Thyroid gland (tissue), 4 donors: ENCODE results near the gene CDH22. TPM values are rescaled to one million over a fixed set of nuclear protein-coding genes. Genes with fewer than 3 reads are reported as not detected.
A peak's percentile ranks its signal among the peaks of the same experiment; 100 is the strongest.

Source experiments
- DNase-seq, 2 donors: peaks; one replicate each; pipeline ENCODE4 v3.0.0-alpha.2; 2019
- H3K27ac ChIP-seq, 3 donors: fragments of 200-600 bp; sonication (generic); 1 replicate in 2 of 3; 2 replicates in 1 of 3; pipeline ENCODE4 v1.5.1; 2016 to 2019; ENCODE audit warnings: mild to moderate bottlenecking in 1 of 3, moderate library complexity in 1 of 3
- H3K27me3 ChIP-seq: fragments of 200-600 bp; sonication (generic); one replicate; pipeline ENCODE4 v1.5.1; 2019
- H3K36me3 ChIP-seq, 2 donors: fragments of 200-600 bp; sonication (generic); one replicate each; pipeline ENCODE4 v1.5.1; 2016 to 2019
- H3K4me1 ChIP-seq, 2 donors: fragments of 200-600 bp; sonication (generic); one replicate each; pipeline ENCODE4 v1.5.1; 2017 to 2019
- H3K4me3 ChIP-seq, 3 donors: fragments of 200-600 bp; sonication (generic); replicated peaks in 1 of 3; 1 replicate in 2 of 3; 2 replicates in 1 of 3; pipeline ENCODE4 v1.5.1; 2016; ENCODE audit warnings: mild to moderate bottlenecking in 1 of 3
- H3K9me3 ChIP-seq: fragments of 200-600 bp; sonication (generic); one replicate; pipeline ENCODE4 v1.5.1; 2017
- POLR2A ChIP-seq, 2 donors: fragments of 450-650 bp; IDR thresholded peaks; one replicate each; pipeline ENCODE4 v1.6.1; 2017; ENCODE audit warnings: antibody characterized with exemption in 2 of 2, mild to moderate bottlenecking in 2 of 2, moderate library complexity in 1 of 2
- WGBS, 2 donors: methylation state at CpG; one replicate each; pipeline ENCODE4 v1.1.5; 2017; 5-methylcytosine and 5-hydroxymethylcytosine counted together
- intact Hi-C: fragments of 100-400 bp; cut with DNase I; formaldehyde crosslinking; loops from one replicate; pipeline ENCODE4 v1.15.1; 2023
- total RNA-seq, 4 donors: library from RNA; depleted of rRNA; stranded (reverse); fragments of >200 nt; gene quantifications; one replicate each; pipeline ENCODE4 v1.2.3, GENCODE V29; 2016
- TF ChIP-seq, protein P1 (sequence below), 6 experiments: fragments of 200-600 bp in 3 of 6; fragments of 450-650 bp in 3 of 6; sonication (generic) in 3 of 6; IDR thresholded peaks; one replicate each; pipeline ENCODE4 v1.5.1; 2016 to 2019; ENCODE audit warnings: antibody characterized with exemption in 6 of 6, mild to moderate bottlenecking in 2 of 6, inconsistent platforms in 1 of 6, moderate library complexity in 1 of 6

The CDH22 gene
- total RNA-seq, 4 donors from 2014 or later: 0.38 to 3.0 (median 1.2) TPM

DNA sequence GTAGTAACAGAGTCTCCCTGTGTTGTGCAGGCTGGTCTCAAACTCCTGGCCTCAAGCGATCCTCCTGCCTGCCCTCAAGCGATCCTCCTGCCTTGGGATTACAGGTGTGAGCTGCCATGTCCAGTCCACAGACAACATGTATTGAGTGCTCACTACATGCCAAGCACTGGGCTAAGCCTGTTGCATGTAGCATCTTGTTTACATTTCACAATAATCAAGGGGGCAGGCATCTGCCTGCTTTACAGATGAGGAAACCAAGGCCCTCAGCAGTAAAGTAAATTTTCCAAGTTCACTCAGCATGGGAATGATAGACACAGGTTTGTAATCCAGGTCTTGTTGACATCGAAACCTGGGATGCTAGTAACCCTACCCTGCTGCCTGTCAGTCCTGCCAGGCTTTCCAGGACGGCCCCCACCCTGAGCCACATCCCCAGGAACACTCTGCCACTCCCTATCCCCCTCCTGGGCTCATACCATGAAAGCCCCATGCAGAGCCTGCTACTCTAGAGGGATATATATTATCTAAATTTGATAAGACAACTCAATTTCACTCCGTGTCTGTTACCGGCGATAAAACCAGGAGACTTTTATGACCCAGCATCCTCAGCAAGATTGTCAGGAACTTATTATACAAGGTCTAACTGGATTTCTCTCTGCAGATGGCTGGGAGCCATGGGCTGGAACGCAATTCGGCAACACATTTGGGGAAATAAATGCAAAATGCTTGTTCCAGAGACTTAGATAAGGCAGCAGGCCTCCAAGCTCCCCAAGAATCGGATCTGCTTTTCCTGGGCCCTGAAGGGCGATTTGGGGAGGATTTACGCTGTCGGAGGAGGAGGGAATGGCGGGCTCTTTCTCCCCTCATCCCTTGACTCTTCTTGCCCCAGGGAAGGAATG lies 159.7 kb downstream of the CDH22 start:
- no peaks in the 10 kb centered on the region for H3K36me3 ChIP-seq
- H3K27me3 ChIP-seq: no peaks in the 10 kb centered on the region
- 72 to 74% methylated on average over 14 of the region's 14 CpGs for WGBS, 2 donors
- no peaks in the 10 kb centered on the region for H3K9me3 ChIP-seq
- H3K27ac ChIP-seq: no peak overlapping the region
- no peak for TF ChIP-seq POLR2A (IDR thresholded peaks at IDR 0.05)
- TF ChIP-seq, protein P1, sequence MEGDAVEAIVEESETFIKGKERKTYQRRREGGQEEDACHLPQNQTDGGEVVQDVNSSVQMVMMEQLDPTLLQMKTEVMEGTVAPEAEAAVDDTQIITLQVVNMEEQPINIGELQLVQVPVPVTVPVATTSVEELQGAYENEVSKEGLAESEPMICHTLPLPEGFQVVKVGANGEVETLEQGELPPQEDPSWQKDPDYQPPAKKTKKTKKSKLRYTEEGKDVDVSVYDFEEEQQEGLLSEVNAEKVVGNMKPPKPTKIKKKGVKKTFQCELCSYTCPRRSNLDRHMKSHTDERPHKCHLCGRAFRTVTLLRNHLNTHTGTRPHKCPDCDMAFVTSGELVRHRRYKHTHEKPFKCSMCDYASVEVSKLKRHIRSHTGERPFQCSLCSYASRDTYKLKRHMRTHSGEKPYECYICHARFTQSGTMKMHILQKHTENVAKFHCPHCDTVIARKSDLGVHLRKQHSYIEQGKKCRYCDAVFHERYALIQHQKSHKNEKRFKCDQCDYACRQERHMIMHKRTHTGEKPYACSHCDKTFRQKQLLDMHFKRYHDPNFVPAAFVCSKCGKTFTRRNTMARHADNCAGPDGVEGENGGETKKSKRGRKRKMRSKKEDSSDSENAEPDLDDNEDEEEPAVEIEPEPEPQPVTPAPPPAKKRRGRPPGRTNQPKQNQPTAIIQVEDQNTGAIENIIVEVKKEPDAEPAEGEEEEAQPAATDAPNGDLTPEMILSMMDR (IDR thresholded peaks at IDR 0.05): no peak
- H3K4me1 ChIP-seq: peaks cover 0 to 5% of the 10 kb centered on the region in 2 donors
- H3K4me3 ChIP-seq: no peak overlapping the region
- intact Hi-C loops: no loop called here
- DNase-seq: no peak

DNA sequence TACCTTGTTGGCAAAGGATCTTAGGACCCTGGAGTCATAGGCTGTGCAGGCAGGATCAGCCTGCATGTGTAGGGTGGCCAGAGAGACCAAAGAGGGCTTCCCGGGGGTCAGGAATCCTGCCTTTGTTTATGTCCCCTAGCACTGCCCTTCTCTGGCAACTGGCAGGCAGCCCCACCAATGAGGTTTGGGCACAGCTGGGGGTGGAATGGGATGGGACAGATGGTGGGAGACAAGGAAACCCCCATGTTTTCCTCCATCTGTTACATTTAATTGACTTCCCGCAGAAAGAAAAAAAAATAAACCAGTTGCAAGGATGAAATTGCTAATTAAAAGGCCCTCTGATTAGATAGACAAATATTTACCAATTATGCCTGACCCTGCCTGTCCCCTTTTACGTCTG lies 162.6 kb downstream of the CDH22 start:
- H3K27me3 ChIP-seq: no peaks in the 10 kb centered on the region
- H3K4me1 ChIP-seq: peaks cover 0 to 5% of the 10 kb centered on the region in 2 donors
- intact Hi-C loops: no loop called here
- H3K36me3 ChIP-seq: no peaks in the 10 kb centered on the region
- no peaks in the 10 kb centered on the region for H3K9me3 ChIP-seq
- H3K4me3 ChIP-seq: no peak overlapping the region
- no peak overlapping the region for H3K27ac ChIP-seq
- DNase-seq: no peak
- 51 to 58% methylated on average over 3 of the region's 3 CpGs for WGBS, 2 donors
- no peak for TF ChIP-seq POLR2A (IDR thresholded peaks at IDR 0.05)
- TF ChIP-seq, protein P1 (IDR thresholded peaks at IDR 0.05): no peak

DNA sequence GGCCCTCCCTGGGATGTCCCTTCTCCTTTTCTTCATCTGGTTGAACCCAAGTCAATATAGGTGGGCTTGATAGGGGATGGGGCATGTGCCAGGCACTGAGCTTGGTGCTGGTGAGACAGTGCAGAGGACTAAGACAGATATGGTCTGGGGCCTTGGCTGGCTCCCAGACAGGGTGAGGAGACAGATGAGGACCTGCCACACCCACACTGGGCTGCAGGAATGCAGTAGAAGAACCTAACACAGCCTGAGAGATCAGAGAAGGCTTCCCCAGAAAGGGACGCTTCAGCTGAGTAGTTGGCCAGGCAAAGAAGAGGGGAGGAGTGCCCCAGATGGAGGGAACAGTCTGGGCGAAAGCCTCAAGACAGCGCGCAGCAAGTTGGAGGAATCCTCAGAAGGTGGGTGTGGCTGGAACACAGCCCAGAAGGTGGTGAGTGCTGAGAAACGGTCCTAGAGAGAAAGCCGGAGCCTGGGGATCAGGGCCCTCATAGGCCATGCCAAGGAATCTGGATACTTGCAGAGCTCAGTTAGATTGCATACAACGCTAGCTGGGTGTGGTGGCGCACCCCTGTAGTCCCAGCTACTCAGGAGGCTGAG lies 163.8 kb downstream of the CDH22 start:
- Histone ChIP-seq H3K36me3 (no peaks in the 10 kb centered on the region), H3K4me1 (peaks cover 5 to 10% of the 10 kb centered on the region in 2 donors), H3K27ac (no peak overlapping the region), H3K27me3 (no peaks in the 10 kb centered on the region), H3K4me3 (no peak overlapping the region), H3K9me3 (no peaks in the 10 kb centered on the region)
- intact Hi-C loops: no loop called here
- WGBS, 2 donors: 49 to 62% methylated on average over 8 of the region's 8 CpGs
- peak; percentile 52 to 61 for DNase-seq
- no peak for TF ChIP-seq POLR2A (IDR thresholded peaks at IDR 0.05)
- TF ChIP-seq, protein P1 (IDR thresholded peaks at IDR 0.05): no peak

DNA sequence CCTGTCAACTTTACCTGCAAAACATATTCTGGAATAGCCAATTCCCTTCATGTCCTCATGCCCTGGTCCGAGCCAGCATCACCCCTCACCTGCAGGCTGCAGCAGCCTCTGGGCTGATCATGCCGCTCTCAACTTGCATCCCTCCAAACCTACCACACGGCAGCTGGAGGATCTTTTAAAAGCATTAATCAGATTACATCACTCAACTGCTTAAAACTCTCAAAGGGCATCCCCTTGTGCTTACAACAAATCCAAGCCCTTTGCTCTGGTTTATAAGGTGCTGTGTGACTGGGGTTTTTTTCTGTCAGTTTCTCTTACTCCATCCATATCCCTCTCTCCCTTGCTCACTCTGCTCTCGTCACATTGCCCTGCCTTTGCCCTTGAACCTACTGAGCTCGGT lies 166.2 kb downstream of the CDH22 start:
- no peaks in the 10 kb centered on the region for H3K36me3 ChIP-seq
- DNase-seq: no peak
- intact Hi-C loops: no loop called here
- H3K9me3 ChIP-seq: no peaks in the 10 kb centered on the region
- H3K27ac ChIP-seq: no peak overlapping the region
- peaks cover 9 to 21% of the 10 kb centered on the region in 2 donors for H3K4me1 ChIP-seq
- WGBS, 2 donors: 63 to 64% methylated on average over 5 of the region's 5 CpGs
- no peaks in the 10 kb centered on the region for H3K27me3 ChIP-seq
- TF ChIP-seq, protein P1 (IDR thresholded peaks at IDR 0.05): no peak
- H3K4me3 ChIP-seq: no peak overlapping the region
